ENCODE data around the gene IQSEC1. TPM values are rescaled to one million over a fixed set of nuclear protein-coding genes. Genes with fewer than 3 reads are reported as not detected.

IQSEC1 gene
- total and polyA plus RNA-seq, 2 donors (not counting 3 experiments of a cell fraction or from before 2014, with no cell fraction given) = 5.2 to 18.0 TPM

GRCh38 chr3:12891391-12891984, 181.7 kb downstream of the IQSEC1 start:
- Histone ChIP-seq H3K9ac (replicated peaks; ENCODE audit: extremely low read depth, insufficient read depth, low read length) (no peak overlapping the region), H3K27ac (ENCODE audit: insufficient read depth, low read depth, low read length) (no peak overlapping the region), H3K4me2 (ENCODE audit: insufficient read depth, low read length) (no peak overlapping the region), H2AFZ (ENCODE audit: low read depth, low read length) (peak overlapping the region; percentile 51), H3K9me3 (replicated peaks; ENCODE audit: control insufficient read depth, insufficient read depth, low read length) (no peaks in the 10 kb centered on the region), H3K36me3 (ENCODE audit: control insufficient read depth in 2 of 2, extremely low read depth in 1 of 2, insufficient read depth in 2 of 2, low read length in 2 of 2) (no peaks in the 10 kb centered on the region), H3K9me1 (replicated peaks; ENCODE audit: control insufficient read depth, extremely low read depth, insufficient read depth, low read length) (no peaks in the 10 kb centered on the region), H3K4me1 (ENCODE audit: control insufficient read depth, extremely low read depth, insufficient read depth, low read length) (no peaks in the 10 kb centered on the region), H3K27me3 (ENCODE audit: control insufficient read depth in 2 of 2, insufficient read depth in 2 of 2, low read length in 2 of 2) (peaks cover 9 to 10% of the 10 kb centered on the region in 2 experiments), H3K79me2 (ENCODE audit: control insufficient read depth, insufficient read depth, low read length) (no peaks in the 10 kb centered on the region), H3K4me3 (replicated peaks in 1 of 3; ENCODE audit: insufficient read depth in 1 of 3, low read depth in 1 of 3, low read length in 3 of 3) (no peak overlapping the region), H4K20me1 (replicated peaks; ENCODE audit: control insufficient read depth, extremely low read depth, insufficient read depth, low read length) (no peaks in the 10 kb centered on the region)
- dilution Hi-C loops (cut with MboI; ENCODE audit: extremely low pct_ligation_motif_present, low sequenced_read_pairs) (no loop called here), intact Hi-C loops (cut with micrococcal nuclease) (no loop called here)
- DNase-seq (ENCODE audit: low read depth, low spot score) (no peak), FAIRE-seq (no peak)
- TF ChIP-seq EZH2 (IDR thresholded peaks at IDR 0.05; ENCODE audit: borderline replicate concordance, low read depth, low read length, severe bottlenecking) = no peak
- no peak for TF ChIP-seq GATA2 (IDR thresholded peaks at IDR 0.05; ENCODE audit: insufficient read depth, insufficient read length, low read depth, low read length)
- TF ChIP-seq POLR2AphosphoS5 (IDR thresholded peaks at IDR 0.05; ENCODE audit: insufficient read depth, low read depth, low read length) = no peak
- no peak for TF ChIP-seq FOS (IDR thresholded peaks at IDR 0.05; ENCODE audit: borderline replicate concordance, insufficient read depth, low read length)
- no peak for TF ChIP-seq POLR2A (IDR thresholded peaks at IDR 0.05; ENCODE audit: low read depth, low read length)
- no peak for TF ChIP-seq MAX (IDR thresholded peaks at IDR 0.05; ENCODE audit: insufficient read depth, insufficient read length)
- no peak for TF ChIP-seq MYC (IDR thresholded peaks at IDR 0.05; ENCODE audit: low read depth, low read length)
- TF ChIP-seq CTCF (IDR thresholded peaks at IDR 0.05; ENCODE audit: extremely low read depth in 1 of 2, insufficient read depth in 1 of 2, low read depth in 1 of 2, low read length in 2 of 2) = no peak
- no peak for TF ChIP-seq JUN (IDR thresholded peaks at IDR 0.05; ENCODE audit: borderline replicate concordance, insufficient read depth, insufficient read length, low read depth)
- ChIA-PET POLR2A (interaction anchor here (0.6 kb wide), 1 partner anchor 171 kb away, joined by 5 read pairs; no protein-coding TSS in a partner anchor), CTCF (interaction anchor here (0.6 to 7.3 kb wide), 26 partner anchors 11 to 228 kb away, joined by 3 to 80 read pairs (median 4); partner anchors contain the start of gene RPL32)
- BruUV-seq (replicated peaks) = no TSS peak
